ENCODE measurements around the gene LARGE1. TPM values are rescaled to one million over a fixed set of nuclear protein-coding genes. Genes with fewer than 3 reads are reported as not detected.

The LARGE1 gene
- total and polyA plus RNA-seq, 2 of the 4 experiments (the other 2 are of a cell fraction): 6.2 to 12.4 TPM

DNA sequence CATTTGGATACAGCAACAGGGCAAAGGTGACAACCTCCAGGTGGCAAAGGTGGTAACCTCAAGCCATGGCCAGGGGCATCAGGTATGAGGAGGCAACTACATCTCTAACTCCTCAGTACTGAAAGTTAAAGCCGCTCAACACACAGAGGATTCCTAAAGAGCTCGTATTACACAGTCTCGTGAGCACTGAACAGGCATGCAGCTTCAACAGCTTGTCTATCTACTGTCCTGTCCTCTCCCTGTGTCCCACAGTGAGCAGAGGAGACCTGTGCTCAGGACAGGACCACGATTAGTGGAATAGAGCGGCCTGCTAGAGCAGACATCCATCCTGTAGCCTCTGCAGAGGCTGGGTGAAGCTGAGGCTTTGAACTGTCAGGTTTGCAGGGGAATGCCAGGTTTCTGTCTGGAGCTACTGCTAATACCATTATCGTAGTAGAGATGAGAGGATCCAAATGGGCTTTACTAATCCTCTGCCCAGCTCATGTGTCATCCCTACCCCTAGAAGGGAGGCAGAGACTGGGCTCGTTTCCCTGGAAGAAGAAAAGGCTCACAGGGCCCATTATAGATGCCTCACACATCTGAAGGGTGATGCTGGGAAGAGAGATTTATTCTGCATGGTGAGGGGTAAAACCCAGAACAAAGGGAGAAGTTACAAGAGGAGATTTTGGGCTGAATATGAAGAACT, 415.2 kb downstream of the LARGE1 start:
- DNase-seq (no peak), ATAC-seq (ENCODE audit: low read depth) (peak; percentile 44; the same call in 1 of the 2 replicates)
- Histone ChIP-seq H2BK5ac (ENCODE audit: low read depth, low read length, poor library complexity, severe bottlenecking) (no peak overlapping the region), H2BK20ac (ENCODE audit: low read depth, low read length) (no peak overlapping the region), H4K20me1 (ENCODE audit: insufficient read depth, low read length) (no peaks in the 10 kb centered on the region), H3K4me3 (ENCODE audit: insufficient read depth, low read depth, low read length) (no peak overlapping the region), H4K5ac (ENCODE audit: low read depth, low read length) (no peak overlapping the region), H3K4me2 (ENCODE audit: low read depth, low read length) (no peak overlapping the region), H2BK120ac (ENCODE audit: low read depth, low read length) (no peak overlapping the region), H3K18ac (ENCODE audit: low read depth, low read length) (no peak overlapping the region), H4K91ac (ENCODE audit: insufficient read depth, low read depth, low read length) (no peak overlapping the region), H2BK15ac (ENCODE audit: low read depth, low read length) (no peak overlapping the region), H3K27ac (ENCODE audit: insufficient read depth, low read length) (no peak overlapping the region), H3K56ac (ENCODE audit: extremely low read depth, insufficient read depth, low read length) (no peak overlapping the region), H3K4ac (ENCODE audit: low read depth, low read length) (no peak overlapping the region), H2AFZ (replicated peaks; ENCODE audit: low read length, poor library complexity) (no peak overlapping the region), H3K14ac (replicated peaks; ENCODE audit: low read depth, low read length) (no peak overlapping the region), H2AK9ac (replicated peaks; ENCODE audit: low read depth, low read length, poor library complexity) (no peak overlapping the region), H3K27me3 (ENCODE audit: control insufficient read depth, insufficient read depth, low read length) (no peaks in the 10 kb centered on the region), H3K79me1 (ENCODE audit: low read depth in 1 of 2, low read length in 2 of 2) (peaks cover 0 to 3% of the 10 kb centered on the region in 2 experiments; a peak in 1 of 4 replicates), H3K36me3 (ENCODE audit: control insufficient read depth, insufficient read depth, low read length) (no peaks in the 10 kb centered on the region), H3K9ac (ENCODE audit: low read depth, low read length) (no peak overlapping the region), H3K4me1 (ENCODE audit: control insufficient read depth, insufficient read depth, low read length) (0 out of 2 replicates have a peak, but pooled peaks cover 2% of the 10 kb centered on the region), H3K23ac (ENCODE audit: low read depth, low read length) (no peak overlapping the region), H4K8ac (ENCODE audit: low read depth in 2 of 2, low read length in 2 of 2) (no peak overlapping the region), H2AK5ac (ENCODE audit: low read depth, low read length) (no peak overlapping the region), H3K9me1 (ENCODE audit: insufficient read depth, low read length) (no peaks in the 10 kb centered on the region), H3K9me3 (ENCODE audit: control insufficient read depth, insufficient read depth, low read length) (no peaks in the 10 kb centered on the region)
- dilution Hi-C loops (cut with HindIII; ENCODE audit: low sequenced_read_pairs, unreplicated experiment) (no loop called here), intact Hi-C loops (cut with micrococcal nuclease) (no loop called here), in situ Hi-C loops (cut with MboI; ENCODE audit: low sequenced_read_pairs) (loop anchor here (25.0 kb wide), 1 partner anchor 1507 kb away; no protein-coding TSS in a partner anchor)
- TF ChIP-seq BHLHE40 (IDR thresholded peaks at IDR 0.05; ENCODE audit: low read depth, low read length) (peak; percentile 31; the same call in 1 of the 2 replicates), MXI1 (IDR thresholded peaks at IDR 0.05; ENCODE audit: borderline replicate concordance, low read depth, low read length) (no peak)
- no TSS peak for BruUV-seq (replicated peaks)
- CTCF ChIA-PET: interaction anchor here (1.0 kb wide), 1 partner anchor 231 kb away, joined by 3 read pairs; no protein-coding TSS in a partner anchor
- POLR2A ChIA-PET (ENCODE audit: unreplicated experiment): no interaction called here
- WGBS, 2 experiments (ENCODE audit: extremely low coverage in 2 of 2, insufficient read length in 1 of 2): 93% methylated on average over 3 of the region's 7 CpGs; no CpG with 5 or more reads in 1 of the 2 experiments

Data from IMR-90 (cell line).